ENCODE data around the gene HAND2.

HAND2 gene

DNA sequence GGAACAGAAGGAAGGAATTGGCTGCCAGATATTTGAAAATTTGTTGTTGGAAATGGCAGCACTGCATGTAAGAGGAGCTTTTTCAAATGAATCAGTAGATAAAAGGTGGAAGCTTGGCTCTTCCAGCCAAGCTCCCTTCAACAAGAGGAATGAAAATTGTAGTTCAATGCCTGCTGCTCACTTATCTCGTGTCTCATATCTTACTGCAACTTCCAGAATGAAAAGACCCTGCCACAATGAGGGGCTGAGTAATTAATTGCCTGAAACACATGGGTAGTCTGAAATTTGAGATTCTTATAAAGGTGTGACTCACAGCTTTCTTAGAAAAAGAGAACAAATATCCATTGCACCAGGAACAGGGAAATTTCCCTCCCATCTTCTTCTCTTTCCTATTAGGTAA, 53.0 kb downstream of the HAND2 start:
- Histone ChIP-seq H3K9me3 (ENCODE audit: insufficient read depth, low read depth, low read length) (no peaks in the 10 kb centered on the region), H3K9ac (ENCODE audit: low read depth, low read length, poor library complexity, severe bottlenecking) (no peak overlapping the region), H3K79me2 (ENCODE audit: insufficient read depth, low read length) (no peaks in the 10 kb centered on the region), H3K9me2 (replicated peaks; ENCODE audit: low read depth, low read length) (no peaks in the 10 kb centered on the region), H3K36me3 (ENCODE audit: insufficient read depth, low read length) (no peaks in the 10 kb centered on the region), H3K4me2 (ENCODE audit: low read depth, low read length, poor library complexity, severe bottlenecking) (no peak overlapping the region), H3K4me1 (ENCODE audit: insufficient read depth, low read length, poor library complexity, severe bottlenecking) (no peaks in the 10 kb centered on the region), H3F3A (ENCODE audit: low read depth) (no peaks in the 10 kb centered on the region), H3K4me3 (ENCODE audit: low read length, poor library complexity, severe bottlenecking) (no peak overlapping the region), H3K27me3 (ENCODE audit: insufficient read depth, low read length, poor library complexity, severe bottlenecking) (peaks cover 5% of the 10 kb centered on the region), H4K20me1 (ENCODE audit: insufficient read depth, low read length, poor library complexity, severe bottlenecking) (no peaks in the 10 kb centered on the region), H2AFZ (ENCODE audit: low read length) (no peak overlapping the region)
- TF ChIP-seq, protein P1, sequence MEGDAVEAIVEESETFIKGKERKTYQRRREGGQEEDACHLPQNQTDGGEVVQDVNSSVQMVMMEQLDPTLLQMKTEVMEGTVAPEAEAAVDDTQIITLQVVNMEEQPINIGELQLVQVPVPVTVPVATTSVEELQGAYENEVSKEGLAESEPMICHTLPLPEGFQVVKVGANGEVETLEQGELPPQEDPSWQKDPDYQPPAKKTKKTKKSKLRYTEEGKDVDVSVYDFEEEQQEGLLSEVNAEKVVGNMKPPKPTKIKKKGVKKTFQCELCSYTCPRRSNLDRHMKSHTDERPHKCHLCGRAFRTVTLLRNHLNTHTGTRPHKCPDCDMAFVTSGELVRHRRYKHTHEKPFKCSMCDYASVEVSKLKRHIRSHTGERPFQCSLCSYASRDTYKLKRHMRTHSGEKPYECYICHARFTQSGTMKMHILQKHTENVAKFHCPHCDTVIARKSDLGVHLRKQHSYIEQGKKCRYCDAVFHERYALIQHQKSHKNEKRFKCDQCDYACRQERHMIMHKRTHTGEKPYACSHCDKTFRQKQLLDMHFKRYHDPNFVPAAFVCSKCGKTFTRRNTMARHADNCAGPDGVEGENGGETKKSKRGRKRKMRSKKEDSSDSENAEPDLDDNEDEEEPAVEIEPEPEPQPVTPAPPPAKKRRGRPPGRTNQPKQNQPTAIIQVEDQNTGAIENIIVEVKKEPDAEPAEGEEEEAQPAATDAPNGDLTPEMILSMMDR (conservative IDR thresholded peaks at IDR 0.05; ENCODE audit: low read length), result no peak
- no peak for TF ChIP-seq EZH2phosphoT487 (IDR thresholded peaks at IDR 0.05; ENCODE audit: borderline replicate concordance)

All from Loucy (cell line).